Bronchus fibroblast of lung (primary cell): ENCODE results near the gene ZFP36. TPM values are rescaled to one million over a fixed set of nuclear protein-coding genes. Genes with fewer than 3 reads are reported as not detected.

Experiments
- total RNA-seq: library from RNA; depleted of rRNA; stranded (reverse); fragments of >200 nt; gene quantifications from 2 replicates; pipeline ENCODE4 v1.2.3, GENCODE V29; 2015

The ZFP36 gene
- total RNA-seq = 35.8 and 38.3 TPM in 2 replicates

GRCh38 chr19:39406656-39407409, at the start of gene ZFP36:
TSS of gene ZFP36 (plus strand) at chr19:39406847. CDS start at chr19:39406905, 58 bp downstream.

GRCh38 chr19:39390751-39391437, 15.8 kb upstream of the ZFP36 start, which contains the start of the genes MED29 and PAF1:
TSS of gene MED29 (plus strand) at chr19:39391378. CDS start at chr19:39391423, 45 bp downstream.
TSS of gene PAF1 (minus strand) at chr19:39391106. CDS start at chr19:39390864, 242 bp downstream.

GRCh38 chr19:39412100-39412866, 5.6 kb downstream of the ZFP36 start, which contains the start of gene PLEKHG2:
TSS of gene PLEKHG2 (plus strand) at chr19:39412669. CDS start at chr19:39414087, 1,418 bp downstream.

GRCh38 chr19:39435499-39436349, 29.1 kb downstream of the ZFP36 start, which contains the start of gene RPS16:
TSS of gene RPS16 (minus strand) at chr19:39435949. CDS start at chr19:39435895, 54 bp downstream.

GRCh38 chr19:39445196-39446111, 38.8 kb downstream of the ZFP36 start, which contains the start of gene SUPT5H:
TSS of gene SUPT5H (plus strand) at chr19:39445582. CDS start at chr19:39445891, 309 bp downstream.

Other genes starting within 250 kb of the ZFP36 start
- gene NCCRP1, start 209.9 kb upstream of the ZFP36 start, total RNA-seq = not detected in 2 replicates
- gene SYCN, start 202.6 kb upstream of the ZFP36 start, total RNA-seq = not detected in 2 replicates
- gene IFNL3, start 161.8 kb upstream of the ZFP36 start, total RNA-seq = not detected in 2 replicates
- gene IFNL4, start 158.0 kb upstream of the ZFP36 start, total RNA-seq = not detected in 2 replicates
- gene IFNL2, start 138.5 kb upstream of the ZFP36 start, total RNA-seq = not detected in 2 replicates
- not detected in 2 replicates for gene IFNL1, start 110.4 kb upstream of the ZFP36 start, total RNA-seq
- 0.30 and 0.67 TPM in 2 replicates for gene LRFN1, start 86.0 kb upstream of the ZFP36 start, total RNA-seq
- 1.0 and 2.7 TPM in 2 replicates for gene GMFG, start 70.8 kb upstream of the ZFP36 start, total RNA-seq
- gene SAMD4B, start 64.4 kb upstream of the ZFP36 start, total RNA-seq = 55.0 and 58.2 TPM in 2 replicates
- 55.2 and 61.9 TPM in 2 replicates for gene PAF1, start 15.7 kb upstream of the ZFP36 start, total RNA-seq
- 26.4 and 34.3 TPM in 2 replicates for gene MED29, start 15.5 kb upstream of the ZFP36 start, total RNA-seq
- 11.7 and 15.5 TPM in 2 replicates for gene PLEKHG2, start 5.8 kb downstream of the ZFP36 start, total RNA-seq
- 1,802 and 2,514 TPM in 2 replicates for gene RPS16, start 29.1 kb downstream of the ZFP36 start, total RNA-seq
- gene SUPT5H, start 38.7 kb downstream of the ZFP36 start, total RNA-seq = 57.0 and 63.8 TPM in 2 replicates
- 134 and 139 TPM in 2 replicates for gene TIMM50, start 74.0 kb downstream of the ZFP36 start, total RNA-seq
- 0.67 and 1.3 TPM in 2 replicates for gene DLL3, start 92.1 kb downstream of the ZFP36 start, total RNA-seq
- gene SELENOV, start 108.3 kb downstream of the ZFP36 start, total RNA-seq = not detected in 2 replicates
- 3.4 and 3.9 TPM in 2 replicates for gene EID2B, start 126.0 kb downstream of the ZFP36 start, total RNA-seq
- 13.1 and 13.4 TPM in 2 replicates for gene EID2, start 133.3 kb downstream of the ZFP36 start, total RNA-seq
- not detected in 2 replicates for gene LGALS13, start 195.7 kb downstream of the ZFP36 start, total RNA-seq
- gene LGALS16, start 249.1 kb downstream of the ZFP36 start, total RNA-seq = not detected in 2 replicates